ENCODE measurements around the gene TTC1.

TTC1 gene

DNA sequence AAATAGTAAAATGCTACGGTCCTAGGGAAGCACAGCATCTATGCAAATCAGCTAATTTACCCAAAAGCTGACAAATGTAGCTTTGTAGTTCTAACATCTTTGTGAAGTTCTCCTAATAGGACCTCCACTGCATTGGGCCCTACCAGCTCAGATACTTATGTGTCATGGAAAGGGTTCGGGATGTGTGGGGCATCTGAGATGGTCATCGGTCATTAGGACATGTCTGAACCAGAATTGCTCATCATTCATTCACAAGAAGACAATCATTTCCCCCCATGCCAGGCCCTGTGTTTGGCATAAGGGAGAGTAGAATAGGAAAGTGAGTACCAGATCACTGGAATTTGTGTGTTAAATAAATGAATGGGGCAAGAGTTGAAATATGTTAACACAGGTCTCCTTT, 74.6 kb downstream of the TTC1 start:
- DNase-seq, result no peak

DNA sequence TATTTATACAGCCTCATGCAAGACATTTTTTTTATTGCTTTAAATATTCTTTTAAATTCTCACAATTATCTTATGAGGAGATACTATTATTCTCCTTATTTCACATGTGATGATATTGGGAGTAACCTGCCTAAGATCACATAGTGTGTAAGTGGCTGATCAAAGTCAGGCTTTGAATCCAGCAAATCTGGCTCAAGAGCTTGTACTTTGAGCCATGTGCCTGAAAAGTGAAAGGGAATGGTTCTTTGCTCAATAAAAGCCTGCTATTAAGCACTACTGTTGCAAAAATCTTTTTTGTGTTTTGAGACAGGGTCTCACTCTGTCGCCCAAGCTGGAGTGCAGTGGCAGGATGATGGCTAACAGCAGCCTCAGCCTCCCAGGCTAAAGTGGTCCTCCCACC, 75.2 kb downstream of the TTC1 start:
- DNase-seq, result no peak

DNA sequence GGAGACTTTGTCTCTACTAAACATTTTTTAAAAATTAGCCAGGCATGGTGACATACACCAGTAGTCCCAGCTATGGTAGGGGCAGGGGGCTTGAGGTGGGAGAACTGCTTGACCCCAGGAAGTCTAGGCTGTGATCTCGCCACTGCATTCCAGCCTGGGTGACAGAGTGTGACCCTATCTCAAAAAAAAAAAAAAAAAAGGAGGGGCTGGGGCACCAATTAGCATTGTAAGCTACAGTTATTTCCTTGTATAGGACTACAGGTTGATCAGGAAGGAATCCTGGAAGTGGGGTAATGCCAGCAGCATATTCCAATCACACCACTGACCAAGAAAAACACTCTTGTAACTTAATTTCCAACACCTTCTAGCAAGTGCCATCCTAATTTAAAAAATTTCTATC, 78.3 kb downstream of the TTC1 start:
- no peak for DNase-seq

DNA sequence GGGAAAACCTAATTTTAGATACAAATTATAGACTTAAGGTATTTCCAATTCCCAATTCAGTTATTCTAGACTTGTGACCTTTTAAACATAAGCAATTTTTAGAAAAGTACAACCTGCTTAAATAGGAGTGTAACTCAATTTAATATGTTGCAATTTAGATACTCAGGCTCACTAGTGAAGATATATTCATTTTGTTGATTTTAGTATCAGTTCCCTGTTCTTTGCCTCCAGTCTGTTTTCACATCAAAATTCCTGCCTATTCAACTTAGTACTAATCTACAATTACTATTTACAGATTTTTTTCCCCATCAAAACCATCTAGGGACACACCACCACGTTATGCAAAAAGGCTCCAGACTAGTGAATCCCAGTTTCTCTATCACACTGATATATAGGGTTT, 79.9 kb downstream of the TTC1 start:
- no peak for DNase-seq

DNA sequence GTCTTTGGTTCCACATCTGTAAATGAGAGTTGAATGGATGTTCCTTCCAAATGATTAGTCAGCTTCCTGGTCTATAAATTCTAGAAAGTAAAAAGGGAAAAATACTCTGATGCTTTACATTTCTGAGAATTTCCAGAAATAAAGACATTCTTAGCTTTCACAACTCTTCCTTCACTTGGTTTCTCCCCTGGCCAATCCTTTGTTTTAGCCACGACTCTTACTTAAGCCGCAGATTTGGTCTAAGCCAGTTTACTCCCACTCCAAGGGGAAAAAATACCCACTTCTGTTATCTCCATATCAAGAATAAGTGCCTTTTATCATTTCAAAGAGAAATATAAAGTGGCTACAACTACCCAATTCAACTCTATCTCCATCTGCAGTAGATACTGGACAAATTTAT, 80.6 kb downstream of the TTC1 start:
- DNase-seq, result no peak

DNA sequence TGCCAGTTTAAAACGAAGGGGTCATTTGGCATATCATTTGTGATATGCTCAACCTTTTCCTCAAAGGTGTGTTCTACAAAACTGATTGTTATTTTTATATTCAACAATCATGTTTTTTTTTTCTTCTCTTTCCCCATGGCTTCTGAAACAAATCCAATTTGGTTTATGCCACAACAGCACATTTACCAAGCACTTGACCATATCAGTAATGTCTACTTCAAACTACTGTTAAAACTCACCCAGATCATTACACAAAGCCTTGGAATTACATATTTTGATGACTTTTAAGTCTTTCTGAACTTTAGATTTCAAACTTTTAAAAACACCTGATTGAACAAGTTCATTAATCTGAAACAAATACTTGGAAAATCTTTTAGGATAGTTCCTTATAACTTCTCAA, 81.1 kb downstream of the TTC1 start:
- no peak for DNase-seq

DNA sequence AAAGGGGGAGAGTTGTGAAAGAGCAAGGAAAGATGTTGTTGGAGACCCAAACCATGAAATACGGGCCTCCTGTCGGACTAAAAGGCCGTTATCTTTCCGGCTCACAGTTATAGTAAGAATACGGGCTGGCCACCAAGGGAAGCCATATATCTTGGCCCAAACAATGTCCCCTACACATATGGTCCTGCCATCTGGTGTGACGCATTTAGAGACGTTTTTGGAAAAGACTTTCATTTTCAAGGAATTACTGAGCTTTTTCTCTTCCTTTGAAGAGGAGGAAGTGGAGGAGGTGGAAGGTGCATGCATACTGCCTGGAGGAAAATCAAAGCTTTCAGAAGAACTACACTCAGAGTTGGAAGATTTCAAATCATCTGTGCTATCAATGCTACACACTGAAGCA, 83.6 kb downstream of the TTC1 start:
- DNase-seq, result no peak

DNA sequence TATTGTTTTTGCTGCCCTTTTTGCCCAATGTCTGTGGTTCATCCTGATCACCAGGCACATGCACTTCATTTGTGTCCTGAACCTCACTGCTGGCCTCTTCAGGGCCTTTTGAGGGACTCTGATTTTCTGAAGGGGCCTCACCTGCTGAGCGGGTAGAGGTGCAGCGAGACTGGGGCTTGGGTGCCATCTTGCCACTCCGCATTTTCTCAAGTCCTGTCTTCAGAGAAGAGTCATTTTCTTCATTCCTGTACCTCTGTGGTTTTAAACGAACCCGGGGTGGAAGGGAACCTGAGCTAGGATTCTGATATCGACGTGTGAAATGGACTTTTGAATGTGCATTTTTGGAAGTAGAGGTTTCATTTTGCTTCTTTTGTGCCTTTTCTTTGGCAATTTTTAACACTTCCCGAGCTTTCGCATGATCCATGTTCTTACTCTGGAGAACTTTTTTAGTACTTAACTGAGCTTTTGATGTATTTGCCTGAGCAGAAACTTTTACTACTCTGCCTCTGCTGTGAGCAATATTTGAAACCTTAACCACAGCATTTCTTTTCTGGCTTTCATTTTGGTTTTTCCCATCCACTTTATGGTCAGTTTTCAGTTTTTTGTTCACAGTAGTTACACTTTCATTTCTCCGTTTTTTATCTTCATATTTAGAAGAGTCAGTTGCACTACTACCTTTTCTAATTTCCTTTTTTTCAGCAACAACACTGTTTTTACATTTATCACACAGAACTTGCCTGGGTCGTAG, 84.2 kb downstream of the TTC1 start:
- no peak for DNase-seq

DNA sequence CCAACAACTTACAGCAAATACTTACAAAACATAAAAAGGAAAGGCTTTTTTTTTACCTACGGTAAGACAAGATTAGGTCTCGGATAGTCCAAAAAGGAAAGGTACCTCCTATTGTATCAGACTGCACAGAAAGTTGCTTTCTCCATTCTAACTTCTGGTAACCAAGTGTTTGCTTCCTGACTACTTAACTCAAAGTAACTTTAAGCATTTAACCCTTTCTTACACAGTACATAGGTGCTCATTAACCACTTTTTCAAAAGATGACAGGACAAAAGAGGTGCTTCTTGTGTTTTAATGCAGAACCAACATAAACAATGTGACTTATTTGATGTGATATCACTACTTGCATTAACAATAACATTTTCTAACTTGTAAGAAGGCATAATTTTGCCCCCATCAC, 87.2 kb downstream of the TTC1 start:
- no peak for DNase-seq

DNA sequence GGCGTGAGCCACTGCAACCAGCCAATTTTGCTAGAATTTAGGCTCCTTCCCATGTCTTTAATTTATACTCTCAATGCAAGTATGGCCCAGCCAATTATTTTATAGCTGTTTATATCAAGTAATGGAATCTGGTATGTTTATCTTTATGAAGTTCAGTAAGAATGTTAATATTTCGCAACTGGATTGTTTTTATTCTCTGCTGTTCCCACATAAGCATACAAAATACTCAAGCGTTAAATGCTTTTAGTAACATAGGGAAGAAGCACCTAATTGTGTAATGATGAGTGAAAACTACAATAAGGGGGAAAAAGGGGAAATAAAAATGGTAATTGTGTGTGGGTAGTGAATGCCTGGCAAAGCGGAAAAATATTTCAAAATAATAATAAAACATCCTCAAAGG, 89.1 kb downstream of the TTC1 start:
- DNase-seq, result no peak

DNA sequence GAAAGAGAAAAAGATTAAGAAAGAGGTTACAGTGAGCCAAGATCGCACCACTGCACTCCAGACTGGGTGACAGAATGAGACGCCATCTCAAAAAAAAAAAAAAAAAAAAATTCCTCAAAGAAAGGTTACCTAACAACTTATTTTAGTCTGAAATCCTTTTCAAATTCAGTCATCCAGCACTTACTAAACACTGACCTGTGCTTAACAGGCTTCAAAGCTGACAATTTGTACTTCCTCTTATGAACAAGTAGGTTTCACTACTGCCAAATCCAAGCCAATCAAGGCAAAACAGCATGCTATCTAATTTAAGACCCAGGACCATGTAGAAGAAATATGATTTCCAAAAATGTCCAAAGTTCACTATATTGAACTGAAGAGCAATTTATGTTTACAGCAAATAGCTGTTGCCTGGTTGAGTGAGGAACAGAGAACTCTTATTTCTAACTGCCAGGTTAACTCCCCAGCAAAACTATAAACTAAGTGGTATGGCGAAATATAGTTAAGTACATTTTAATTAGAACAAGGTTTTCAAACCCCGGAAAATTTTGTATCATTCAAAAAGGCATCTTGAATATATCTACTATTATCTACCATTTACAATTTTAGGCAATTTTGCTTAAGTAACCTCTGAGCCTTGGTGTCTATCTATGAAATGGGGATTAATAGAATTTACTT, 96.9 kb downstream of the TTC1 start:
- DNase-seq, result no peak

DNA sequence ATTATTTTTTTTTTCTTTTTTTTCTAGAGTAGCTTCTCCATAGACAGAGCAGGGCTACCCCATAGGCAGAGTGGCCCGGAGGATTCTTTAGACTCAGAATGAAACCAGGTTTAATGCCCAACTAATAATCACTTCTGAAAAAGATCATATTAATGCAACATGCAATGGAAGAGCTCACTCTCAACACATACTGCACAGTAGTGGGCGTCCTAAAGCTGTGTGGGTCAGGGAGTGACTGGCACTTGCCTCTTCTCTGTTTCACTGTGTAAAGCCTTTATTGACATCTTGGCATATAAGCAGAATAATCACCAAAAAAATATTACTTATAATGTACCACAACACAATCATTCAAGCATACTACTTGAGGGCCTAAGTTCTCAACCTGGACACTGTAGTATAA, 99.2 kb downstream of the TTC1 start:
- DNase-seq, result peak in 6 of 56 donors; percentile 1 to 14 (median 2)

Data from amygdala (tissue), 56 donors.